Endodermal cell (in vitro differentiated cells): ENCODE data around the gene SPATA46. TPM values are rescaled to one million over a fixed set of nuclear protein-coding genes. Genes with fewer than 3 reads are reported as not detected.

Experiments used
- DNase-seq: peaks from one replicate; pipeline ENCODE4 v3.0.0-alpha.2; 2017
- H3K27ac ChIP-seq: 2 replicates; pipeline ENCODE4 v1.5.1; 2013; ENCODE audit warnings: mild to moderate bottlenecking, low read depth, low read length, moderate library complexity
- H3K27me3 ChIP-seq: 2 replicates; pipeline ENCODE4 v1.6.1; 2013; ENCODE audit warnings: mild to moderate bottlenecking, low read length, moderate library complexity; ENCODE audit not compliant: insufficient read depth, control insufficient read depth, poor library complexity, severe bottlenecking
- H3K36me3 ChIP-seq: 2 replicates; pipeline ENCODE4 v1.7.0; 2013; ENCODE audit warnings: mild to moderate bottlenecking, low read length, moderate library complexity; ENCODE audit not compliant: control insufficient read depth, insufficient read depth
- H3K4me1 ChIP-seq: one replicate; pipeline ENCODE4 v1.7.0; 2013; ENCODE audit warnings: low read length; ENCODE audit not compliant: control insufficient read depth, insufficient read depth
- H3K4me3 ChIP-seq: 2 replicates; pipeline ENCODE4 v1.5.1; 2013; ENCODE audit warnings: mild to moderate bottlenecking, low read length, moderate library complexity
- H3K9ac ChIP-seq: 2 replicates; pipeline ENCODE4 v1.6.1; 2013; ENCODE audit warnings: mild to moderate bottlenecking, low read length, moderate library complexity; ENCODE audit not compliant: poor library complexity, severe bottlenecking; ENCODE audit errors: extremely low read depth
- H3K9me3 ChIP-seq: 2 replicates; pipeline ENCODE4 v1.6.1; 2013; ENCODE audit warnings: mild to moderate bottlenecking, low read length, moderate library complexity; ENCODE audit not compliant: control insufficient read depth
- H3K27ac Mint-ChIP-seq: 2 replicates; pipeline ENCODE4 v1.8.0; 2020; ENCODE audit warnings: mixed read lengths
- H3K27me3 Mint-ChIP-seq: 2 replicates; pipeline ENCODE4 v1.8.0; 2021; ENCODE audit warnings: mild to moderate bottlenecking, mixed read lengths; ENCODE audit not compliant: insufficient read depth
- H3K36me3 Mint-ChIP-seq: 2 replicates; pipeline ENCODE4 v1.8.0; 2020; ENCODE audit warnings: low read depth, mixed read lengths
- H3K4me1 Mint-ChIP-seq: 2 replicates; pipeline ENCODE4 v1.8.0; 2020; ENCODE audit warnings: mixed read lengths
- H3K4me3 Mint-ChIP-seq: 2 replicates; pipeline ENCODE4 v1.8.0; 2020; ENCODE audit warnings: mild to moderate bottlenecking, moderate library complexity, mixed read lengths
- H3K9me3 Mint-ChIP-seq: 2 replicates; pipeline ENCODE4 v1.8.0; 2020; ENCODE audit warnings: mild to moderate bottlenecking, mixed read lengths
- CTCF ChIP-seq: fragments of 200-600 bp; sonication (generic); conservative IDR thresholded peaks from 2 replicates; pipeline ENCODE4 v1.5.0; 2021; ENCODE audit warnings: antibody characterized with exemption, mild to moderate bottlenecking
- WGBS, 2 experiments: methylation state at CpG; one replicate each; pipeline versions ENCODE4 v1.1.5 to v1.1.7; 2013; ENCODE audit warnings: missing lambda C conversion rate in 2 of 2, mixed read lengths in 1 of 2; ENCODE audit not compliant: insufficient coverage in 1 of 2, insufficient read length in 1 of 2; 5-methylcytosine and 5-hydroxymethylcytosine counted together
- total RNA-seq, 2 donors: library from RNA; stranded (reverse); fragmentation: NEBNext Ultra II Directional in 1 of 2; extraction: Animal tissue kit (Norgen Biotek cat#: 25700) in 1 of 2; gene quantifications; 2 replicates in 1 of 2; 3 replicates in 1 of 2; pipeline ENCODE4 v1.2.1, GENCODE V29; 2021

Gene SPATA46
- total RNA-seq, 2 donors from 2014 or later, result not detected

GRCh38 chr1:162385280-162385623 lies 8.6 kb upstream of the SPATA46 start:
- Mint-ChIP-seq H3K27me3 (no peaks in the 10 kb centered on the region), H3K36me3 (peaks cover 3% of the 10 kb centered on the region), H3K4me1 (peaks cover 22% of the 10 kb centered on the region), H3K4me3 (no peak overlapping the region), H3K9me3 (no peaks in the 10 kb centered on the region), H3K27ac (no peak overlapping the region)
- Histone ChIP-seq H3K4me3 (no peak overlapping the region), H3K9ac (no peak overlapping the region), H3K27ac (no peak overlapping the region), H3K36me3 (no peaks in the 10 kb centered on the region), H3K27me3 (no peaks in the 10 kb centered on the region), H3K9me3 (no peaks in the 10 kb centered on the region), H3K4me1 (peaks cover 9% of the 10 kb centered on the region)
- TF ChIP-seq CTCF, result no peak
- WGBS, 2 experiments, result 92 to 100% methylated on average over 3 of the region's 3 CpGs
- peak; percentile 23 for DNase-seq

GRCh38 chr1:162384601-162385279 lies 8.1 kb upstream of the SPATA46 start:
- H3K9me3 Mint-ChIP-seq, result no peaks in the 10 kb centered on the region
- peaks cover 17% of the 10 kb centered on the region for H3K4me1 Mint-ChIP-seq
- H3K36me3 ChIP-seq, result no peaks in the 10 kb centered on the region
- no peak for TF ChIP-seq CTCF
- peaks cover 5% of the 10 kb centered on the region for H3K27me3 Mint-ChIP-seq
- no peaks in the 10 kb centered on the region for H3K9me3 ChIP-seq
- no peak overlapping the region for H3K9ac ChIP-seq
- H3K4me3 ChIP-seq, result no peak overlapping the region
- no peaks in the 10 kb centered on the region for H3K27me3 ChIP-seq
- H3K27ac Mint-ChIP-seq, result no peak overlapping the region
- peaks cover 3% of the 10 kb centered on the region for H3K36me3 Mint-ChIP-seq
- peak; percentile 36 for DNase-seq
- H3K4me3 Mint-ChIP-seq, result no peak overlapping the region
- 74 to 94% methylated on average over 2 to 10 of the region's 10 CpGs for WGBS, 2 experiments
- peak overlapping the region; percentile 45 for H3K27ac ChIP-seq
- peaks cover 9% of the 10 kb centered on the region for H3K4me1 ChIP-seq

GRCh38 chr1:162384116-162384515 lies 7.5 kb upstream of the SPATA46 start:
- TF ChIP-seq CTCF, result no peak
- WGBS, 2 experiments, result 93 to 100% methylated on average over 3 to 6 of the region's 6 CpGs
- no peak overlapping the region for H3K4me3 ChIP-seq
- no peak overlapping the region for H3K9ac ChIP-seq
- Mint-ChIP-seq H3K9me3 (no peaks in the 10 kb centered on the region), H3K4me3 (no peak overlapping the region), H3K36me3 (peaks cover 3% of the 10 kb centered on the region), H3K27me3 (peaks cover 8% of the 10 kb centered on the region), H3K4me1 (peaks cover 11% of the 10 kb centered on the region), H3K27ac (no peak overlapping the region)
- H3K27me3 ChIP-seq, result no peaks in the 10 kb centered on the region
- H3K9me3 ChIP-seq, result no peaks in the 10 kb centered on the region
- peak overlapping the region; percentile 45 for H3K27ac ChIP-seq
- H3K36me3 ChIP-seq, result no peaks in the 10 kb centered on the region
- peaks cover 9% of the 10 kb centered on the region for H3K4me1 ChIP-seq
- no peak for DNase-seq
